Calu3 (cell line): ENCODE data around the gene NRG3. TPM values are rescaled to one million over a fixed set of nuclear protein-coding genes. Genes with fewer than 3 reads are reported as not detected.
A peak's percentile ranks its signal among the peaks of the same experiment; 100 is the strongest.

Experiments used
- BruUV-seq: library from RNA; stranded (reverse); fragments of 400-500 nt; replicated peaks from 2 replicates; lab custom pipeline; 2021; lab: Mats Ljungman, UMichigan
- CTCF ChIA-PET: fragments of 300-600 bp; sonication (Branson Sonifier 250); formaldehyde crosslinking; loops from one replicate; lab custom pipeline; 2022; ENCODE audit warnings: antibody characterized with exemption; lab: Charles Lee
- DNase-seq: peaks from one replicate; pipeline ENCODE4 v3.0.0; 2022
- H3K27ac Mint-ChIP-seq: one replicate; pipeline ENCODE4 v1.8.0; 2022; ENCODE audit warnings: mixed read lengths; ENCODE audit not compliant: unreplicated experiment
- H3K27me3 Mint-ChIP-seq: one replicate; pipeline ENCODE4 v1.8.0; 2022; ENCODE audit warnings: mixed read lengths; ENCODE audit not compliant: unreplicated experiment
- H3K36me3 Mint-ChIP-seq: one replicate; pipeline ENCODE4 v1.8.0; 2022; ENCODE audit warnings: mild to moderate bottlenecking, moderate library complexity, mixed read lengths; ENCODE audit not compliant: insufficient read depth, unreplicated experiment
- H3K4me1 Mint-ChIP-seq: one replicate; pipeline ENCODE4 v1.8.0; 2022; ENCODE audit warnings: mild to moderate bottlenecking, low read depth, mixed read lengths; ENCODE audit not compliant: unreplicated experiment
- H3K4me3 Mint-ChIP-seq: one replicate; pipeline ENCODE4 v1.8.0; 2022; ENCODE audit warnings: mild to moderate bottlenecking, low read depth, moderate library complexity, mixed read lengths; ENCODE audit not compliant: unreplicated experiment
- H3K9me3 Mint-ChIP-seq: one replicate; pipeline ENCODE4 v1.8.0; 2022; ENCODE audit warnings: low read depth, mixed read lengths; ENCODE audit not compliant: unreplicated experiment
- CTCF ChIP-seq: fragments of 200-600 bp; IDR thresholded peaks from one replicate; pipeline ENCODE4 v1.8.0; 2022; ENCODE audit warnings: antibody characterized with exemption; ENCODE audit not compliant: unreplicated experiment
- intact Hi-C: fragments of 100-400 bp; cut with micrococcal nuclease; formaldehyde crosslinking; loops from one replicate; pipeline ENCODE4 v1.10.0; 2022; ENCODE audit not compliant: unreplicated experiment
- total RNA-seq: library from RNA; stranded (reverse); gene quantifications from 2 replicates; pipeline ENCODE4 v1.2.3, GENCODE V29; 2022

Gene NRG3
- total RNA-seq, 1 experiment from 2014 or later = 46.3 TPM

- no peaks in the 10 kb centered on the region for H3K9me3 Mint-ChIP-seq
- CTCF ChIA-PET = no interaction called here
- no peak overlapping the region for H3K4me3 Mint-ChIP-seq
- TF ChIP-seq CTCF = no peak
- H3K27me3 Mint-ChIP-seq = no peaks in the 10 kb centered on the region
- no TSS peak for BruUV-seq
- no peaks in the 10 kb centered on the region for H3K36me3 Mint-ChIP-seq
- intact Hi-C loops = no loop called here
- DNase-seq = no peak
- no peak overlapping the region for H3K27ac Mint-ChIP-seq
- H3K4me1 Mint-ChIP-seq = peaks cover 4% of the 10 kb centered on the region
These were observed 862.6 kb downstream of the NRG3 start for GRCh38 chr10:82737549-82737948.

- no TSS peak for BruUV-seq
- Mint-ChIP-seq H3K27ac (no peak overlapping the region), H3K36me3 (no peaks in the 10 kb centered on the region), H3K27me3 (no peaks in the 10 kb centered on the region), H3K4me1 (peaks cover 9% of the 10 kb centered on the region), H3K4me3 (no peak overlapping the region), H3K9me3 (no peaks in the 10 kb centered on the region)
- DNase-seq = no peak
- intact Hi-C loops = no loop called here
- CTCF ChIA-PET = no interaction called here
- no peak for TF ChIP-seq CTCF
These were observed 863.6 kb downstream of the NRG3 start for GRCh38 chr10:82738592-82738991.

- Mint-ChIP-seq H3K27ac (no peak overlapping the region), H3K36me3 (no peaks in the 10 kb centered on the region), H3K4me3 (no peak overlapping the region), H3K4me1 (peaks cover 9% of the 10 kb centered on the region), H3K27me3 (no peaks in the 10 kb centered on the region), H3K9me3 (no peaks in the 10 kb centered on the region)
- DNase-seq = peak; percentile 37
- BruUV-seq = no TSS peak
- intact Hi-C loops = no loop called here
- no peak for TF ChIP-seq CTCF
- CTCF ChIA-PET = no interaction called here
These were observed 867.5 kb downstream of the NRG3 start for GRCh38 chr10:82742478-82742877.

GRCh38 chr10:82742898-82743297 is 867.9 kb downstream of the NRG3 start:
- Mint-ChIP-seq H3K4me3 (no peak overlapping the region), H3K4me1 (peaks cover 9% of the 10 kb centered on the region), H3K27ac (no peak overlapping the region), H3K36me3 (no peaks in the 10 kb centered on the region), H3K9me3 (no peaks in the 10 kb centered on the region), H3K27me3 (no peaks in the 10 kb centered on the region)
- no peak for DNase-seq
- TF ChIP-seq CTCF = no peak
- intact Hi-C loops = no loop called here
- CTCF ChIA-PET = no interaction called here
- no TSS peak for BruUV-seq

- Mint-ChIP-seq H3K36me3 (no peaks in the 10 kb centered on the region), H3K27me3 (no peaks in the 10 kb centered on the region), H3K27ac (no peak overlapping the region), H3K4me3 (no peak overlapping the region), H3K4me1 (no peaks in the 10 kb centered on the region), H3K9me3 (no peaks in the 10 kb centered on the region)
- BruUV-seq = no TSS peak
- DNase-seq = no peak
- intact Hi-C loops = no loop called here
- CTCF ChIA-PET = no interaction called here
- TF ChIP-seq CTCF = no peak
These were observed 875.5 kb downstream of the NRG3 start for GRCh38 chr10:82750538-82750937.
